K562 (cell line): ENCODE measurements around the gene MTF1. TPM values are rescaled to one million over a fixed set of nuclear protein-coding genes. Genes with fewer than 3 reads are reported as not detected.
A peak's percentile ranks its signal among the peaks of the same experiment; 100 is the strongest.

Experiments used
- CBFA2T2 ChIP-seq: fragments of 450-650 bp; conservative IDR thresholded peaks from 2 replicates; pipeline ENCODE4 v1.6.1; 2017; ENCODE audit warnings: mild to moderate bottlenecking
- JUND ChIP-seq, 2 experiments: IDR thresholded peaks; 2 replicates in 1 of 2; 3 replicates in 1 of 2; pipeline ENCODE4 v1.6.1; 2011; ENCODE audit warnings: borderline replicate concordance in 2 of 2, low read depth in 2 of 2, low read length in 2 of 2, improper control_type of control experiment in 1 of 2, missing biosample characterization in 1 of 2, missing genetic modification characterization in 1 of 2, missing genetic modification reagents in 1 of 2
- MCM7 ChIP-seq, 2 experiments: fragments of 450-650 bp; IDR thresholded peaks; 2 replicates each; pipeline ENCODE4 v1.6.1; 2016 to 2018
- MEF2D ChIP-seq: conservative IDR thresholded peaks from 2 replicates; pipeline ENCODE4 v1.6.1; 2016; ENCODE audit warnings: low read depth, missing genetic modification characterization, missing compliant biosample characterization
- MXI1 ChIP-seq: IDR thresholded peaks from 2 replicates; pipeline ENCODE4 v1.6.1; 2011; ENCODE audit warnings: low read depth, mild to moderate bottlenecking, improper control_type of control experiment, low read length
- PML ChIP-seq: IDR thresholded peaks from 2 replicates; pipeline ENCODE4 v1.6.1; 2012; ENCODE audit warnings: low read length, inconsistent platforms
- PTBP1 ChIP-seq: fragments of 200-400 bp; formaldehyde crosslinking; IDR thresholded peaks from 2 replicates; pipeline ENCODE4 v1.6.1; 2017; ENCODE audit warnings: low read depth, low read length
- STAT5B ChIP-seq: fragments of 250-450 bp; sonication (Bioruptor Pico); IDR thresholded peaks from 2 replicates; pipeline ENCODE4 v1.8.0; 2021; ENCODE audit warnings: mild to moderate bottlenecking, inconsistent platforms
- TAF9B ChIP-seq: fragments of 450-650 bp; IDR thresholded peaks from 2 replicates; pipeline ENCODE4 v1.6.1; 2018; ENCODE audit warnings: mild to moderate bottlenecking; ENCODE audit not compliant: partially characterized antibody
- ZNF584 ChIP-seq: fragments of 200-800 bp; sonication (Bioruptor generic); IDR thresholded peaks from 2 replicates; pipeline ENCODE4 v1.6.1; 2016; ENCODE audit warnings: low read depth, mild to moderate bottlenecking, missing genetic modification characterization, missing compliant biosample characterization
- ZNF79 ChIP-seq: fragments of 250-450 bp; sonication (Bioruptor Pico); IDR thresholded peaks from 2 replicates; pipeline ENCODE4 v1.4.0; 2020; ENCODE audit warnings: low read depth, mild to moderate bottlenecking, moderate library complexity
- polyA plus RNA-seq, 8 experiments: library from polyadenylated mRNA; depleted of rRNA in 4 of 8; stranded (reverse) in 5 of 8; unstranded in 3 of 8; fragments of >200 nt; fragmentation: Nextera tagmentation in 2 of 8; fragmentation: Illumina TruSeq in 1 of 8; extraction: Ambion mirVana in 2 of 8; extraction: Trizol in 1 of 8; gene quantifications; 2 replicates each; pipeline versions ENCODE4 v1.2.1 to v1.2.3, GENCODE V29; 2011 to 2014; ENCODE audit warnings: inconsistent platforms in 1 of 8, missing spikeins in 1 of 8
- total RNA-seq, 7 experiments: library from RNA; depleted of rRNA in 6 of 7; stranded (reverse); fragments of >200 nt in 6 of 7; fragmentation: Illumina TruSeq in 2 of 7; extraction: Trizol in 2 of 7; gene quantifications; 2 replicates each; pipeline versions ENCODE4 v1.2.1 to v1.2.3, GENCODE V29; 2011 to 2021; ENCODE audit warnings: low replicate concordance in 1 of 7
- TF ChIP-seq, protein P1 (sequence below): fragments of 450-650 bp; conservative IDR thresholded peaks from 2 replicates; pipeline ENCODE4 v1.6.1; 2016; ENCODE audit warnings: missing genetic modification characterization, low read depth, mild to moderate bottlenecking, control low read depth, missing compliant biosample characterization
- TF ChIP-seq, protein P2 (sequence below): fragments of 450-650 bp; formaldehyde crosslinking; IDR thresholded peaks from 2 replicates; pipeline ENCODE4 v1.4.0; 2022; ENCODE audit warnings: missing genetic modification characterization
- TF ChIP-seq, protein P3 (sequence below): sonication (generic); formaldehyde crosslinking; IDR thresholded peaks from 2 replicates; pipeline ENCODE4 v1.8.0; 2023; ENCODE audit warnings: missing genetic modification reagents, mild to moderate bottlenecking, borderline replicate concordance
- TF ChIP-seq, protein P4 (sequence below): fragments of 450-650 bp; formaldehyde crosslinking; IDR thresholded peaks from 2 replicates; pipeline ENCODE4 v1.4.0; 2020; ENCODE audit warnings: mild to moderate bottlenecking
- TF ChIP-seq, protein P5 (sequence below): fragments of 200-800 bp; sonication (Bioruptor generic); IDR thresholded peaks from 2 replicates; pipeline ENCODE4 v1.6.1; 2017; ENCODE audit warnings: missing genetic modification characterization, missing compliant biosample characterization

MTF1 gene
- total and polyA plus RNA-seq, 9 of the 15 experiments (the other 6 are each of a cell fraction or from before 2014, with no cell fraction given), result 1.1 to 12.2 (median 4.3) TPM

DNA sequence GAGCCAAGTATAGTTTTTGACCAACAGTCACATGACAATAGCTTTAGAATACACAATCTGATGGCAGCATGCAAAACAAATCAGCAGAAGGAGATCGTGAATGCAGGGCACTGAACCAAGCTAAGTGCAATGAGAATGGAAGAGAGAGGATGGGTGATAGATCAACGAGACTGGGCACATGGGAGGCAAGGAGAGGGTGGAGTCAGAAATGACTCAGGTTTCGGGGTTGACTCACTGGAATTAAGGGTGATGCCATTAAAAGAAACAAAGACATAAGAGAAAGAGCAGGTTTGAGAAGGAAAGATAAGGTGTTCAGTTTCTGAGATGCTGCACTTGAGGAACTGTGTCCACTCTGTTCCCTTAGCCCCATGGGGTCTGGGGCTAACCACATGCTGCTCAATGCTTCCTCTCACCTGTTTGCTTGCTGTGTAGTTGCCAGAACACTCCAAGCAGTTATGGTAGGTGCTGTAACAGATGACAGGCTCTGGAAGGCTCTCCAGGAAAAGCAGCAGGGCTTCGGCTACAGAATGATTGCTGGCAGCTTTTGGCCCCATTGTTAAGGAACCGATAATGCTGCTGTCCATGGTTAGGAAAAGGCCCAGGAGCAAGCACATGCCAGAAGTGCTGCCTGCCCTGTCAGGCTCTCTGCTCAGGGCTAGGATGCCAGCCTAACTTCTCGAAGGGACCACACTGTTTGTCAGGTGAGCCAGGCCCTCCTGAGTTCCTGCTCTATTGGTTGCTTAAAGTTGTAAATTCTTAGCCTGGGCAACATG is 6.1 kb upstream of the MTF1 start (continued):
- TF ChIP-seq, protein P1, sequence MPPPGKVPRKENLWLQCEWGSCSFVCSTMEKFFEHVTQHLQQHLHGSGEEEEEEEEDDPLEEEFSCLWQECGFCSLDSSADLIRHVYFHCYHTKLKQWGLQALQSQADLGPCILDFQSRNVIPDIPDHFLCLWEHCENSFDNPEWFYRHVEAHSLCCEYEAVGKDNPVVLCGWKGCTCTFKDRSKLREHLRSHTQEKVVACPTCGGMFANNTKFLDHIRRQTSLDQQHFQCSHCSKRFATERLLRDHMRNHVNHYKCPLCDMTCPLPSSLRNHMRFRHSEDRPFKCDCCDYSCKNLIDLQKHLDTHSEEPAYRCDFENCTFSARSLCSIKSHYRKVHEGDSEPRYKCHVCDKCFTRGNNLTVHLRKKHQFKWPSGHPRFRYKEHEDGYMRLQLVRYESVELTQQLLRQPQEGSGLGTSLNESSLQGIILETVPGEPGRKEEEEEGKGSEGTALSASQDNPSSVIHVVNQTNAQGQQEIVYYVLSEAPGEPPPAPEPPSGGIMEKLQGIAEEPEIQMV (tag), result no peak
- TF ChIP-seq MCM7 (IDR thresholded peaks at IDR 0.05), result no peak
- TF ChIP-seq ZNF79 (CRISPR knock-in tag), result no peak
- TF ChIP-seq, protein P2, sequence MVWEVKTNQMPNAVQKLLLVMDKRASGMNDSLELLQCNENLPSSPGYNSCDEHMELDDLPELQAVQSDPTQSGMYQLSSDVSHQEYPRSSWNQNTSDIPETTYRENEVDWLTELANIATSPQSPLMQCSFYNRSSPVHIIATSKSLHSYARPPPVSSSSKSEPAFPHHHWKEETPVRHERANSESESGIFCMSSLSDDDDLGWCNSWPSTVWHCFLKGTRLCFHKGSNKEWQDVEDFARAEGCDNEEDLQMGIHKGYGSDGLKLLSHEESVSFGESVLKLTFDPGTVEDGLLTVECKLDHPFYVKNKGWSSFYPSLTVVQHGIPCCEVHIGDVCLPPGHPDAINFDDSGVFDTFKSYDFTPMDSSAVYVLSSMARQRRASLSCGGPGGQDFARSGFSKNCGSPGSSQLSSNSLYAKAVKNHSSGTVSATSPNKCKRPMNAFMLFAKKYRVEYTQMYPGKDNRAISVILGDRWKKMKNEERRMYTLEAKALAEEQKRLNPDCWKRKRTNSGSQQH (CRISPR knock-in tag), result no peak
- TF ChIP-seq PML, result no peak
- TF ChIP-seq, protein P3, sequence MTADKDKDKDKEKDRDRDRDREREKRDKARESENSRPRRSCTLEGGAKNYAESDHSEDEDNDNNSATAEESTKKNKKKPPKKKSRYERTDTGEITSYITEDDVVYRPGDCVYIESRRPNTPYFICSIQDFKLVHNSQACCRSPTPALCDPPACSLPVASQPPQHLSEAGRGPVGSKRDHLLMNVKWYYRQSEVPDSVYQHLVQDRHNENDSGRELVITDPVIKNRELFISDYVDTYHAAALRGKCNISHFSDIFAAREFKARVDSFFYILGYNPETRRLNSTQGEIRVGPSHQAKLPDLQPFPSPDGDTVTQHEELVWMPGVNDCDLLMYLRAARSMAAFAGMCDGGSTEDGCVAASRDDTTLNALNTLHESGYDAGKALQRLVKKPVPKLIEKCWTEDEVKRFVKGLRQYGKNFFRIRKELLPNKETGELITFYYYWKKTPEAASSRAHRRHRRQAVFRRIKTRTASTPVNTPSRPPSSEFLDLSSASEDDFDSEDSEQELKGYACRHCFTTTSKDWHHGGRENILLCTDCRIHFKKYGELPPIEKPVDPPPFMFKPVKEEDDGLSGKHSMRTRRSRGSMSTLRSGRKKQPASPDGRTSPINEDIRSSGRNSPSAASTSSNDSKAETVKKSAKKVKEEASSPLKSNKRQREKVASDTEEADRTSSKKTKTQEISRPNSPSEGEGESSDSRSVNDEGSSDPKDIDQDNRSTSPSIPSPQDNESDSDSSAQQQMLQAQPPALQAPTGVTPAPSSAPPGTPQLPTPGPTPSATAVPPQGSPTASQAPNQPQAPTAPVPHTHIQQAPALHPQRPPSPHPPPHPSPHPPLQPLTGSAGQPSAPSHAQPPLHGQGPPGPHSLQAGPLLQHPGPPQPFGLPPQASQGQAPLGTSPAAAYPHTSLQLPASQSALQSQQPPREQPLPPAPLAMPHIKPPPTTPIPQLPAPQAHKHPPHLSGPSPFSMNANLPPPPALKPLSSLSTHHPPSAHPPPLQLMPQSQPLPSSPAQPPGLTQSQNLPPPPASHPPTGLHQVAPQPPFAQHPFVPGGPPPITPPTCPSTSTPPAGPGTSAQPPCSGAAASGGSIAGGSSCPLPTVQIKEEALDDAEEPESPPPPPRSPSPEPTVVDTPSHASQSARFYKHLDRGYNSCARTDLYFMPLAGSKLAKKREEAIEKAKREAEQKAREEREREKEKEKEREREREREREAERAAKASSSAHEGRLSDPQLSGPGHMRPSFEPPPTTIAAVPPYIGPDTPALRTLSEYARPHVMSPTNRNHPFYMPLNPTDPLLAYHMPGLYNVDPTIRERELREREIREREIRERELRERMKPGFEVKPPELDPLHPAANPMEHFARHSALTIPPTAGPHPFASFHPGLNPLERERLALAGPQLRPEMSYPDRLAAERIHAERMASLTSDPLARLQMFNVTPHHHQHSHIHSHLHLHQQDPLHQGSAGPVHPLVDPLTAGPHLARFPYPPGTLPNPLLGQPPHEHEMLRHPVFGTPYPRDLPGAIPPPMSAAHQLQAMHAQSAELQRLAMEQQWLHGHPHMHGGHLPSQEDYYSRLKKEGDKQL (CRISPR knock-in tag), result no peak
- no peak for TF ChIP-seq STAT5B (CRISPR knock-in tag)
- no peak for TF ChIP-seq MEF2D
- TF ChIP-seq, protein P4, sequence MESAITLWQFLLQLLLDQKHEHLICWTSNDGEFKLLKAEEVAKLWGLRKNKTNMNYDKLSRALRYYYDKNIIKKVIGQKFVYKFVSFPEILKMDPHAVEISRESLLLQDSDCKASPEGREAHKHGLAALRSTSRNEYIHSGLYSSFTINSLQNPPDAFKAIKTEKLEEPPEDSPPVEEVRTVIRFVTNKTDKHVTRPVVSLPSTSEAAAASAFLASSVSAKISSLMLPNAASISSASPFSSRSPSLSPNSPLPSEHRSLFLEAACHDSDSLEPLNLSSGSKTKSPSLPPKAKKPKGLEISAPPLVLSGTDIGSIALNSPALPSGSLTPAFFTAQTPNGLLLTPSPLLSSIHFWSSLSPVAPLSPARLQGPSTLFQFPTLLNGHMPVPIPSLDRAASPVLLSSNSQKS, result no peak
- peak; percentile 72; the same call in 1 of the 2 replicates for TF ChIP-seq JUND (IDR thresholded peaks at IDR 0.05; ENCODE audit: borderline replicate concordance, low read depth, low read length)
- no peak for TF ChIP-seq JUND (tag; IDR thresholded peaks at IDR 0.05; ENCODE audit: borderline replicate concordance, low read depth, low read length)
- TF ChIP-seq CBFA2T2, result 0 out of 2 replicates have a peak, but pooled peaks have one; percentile 3
- TF ChIP-seq, protein P5, sequence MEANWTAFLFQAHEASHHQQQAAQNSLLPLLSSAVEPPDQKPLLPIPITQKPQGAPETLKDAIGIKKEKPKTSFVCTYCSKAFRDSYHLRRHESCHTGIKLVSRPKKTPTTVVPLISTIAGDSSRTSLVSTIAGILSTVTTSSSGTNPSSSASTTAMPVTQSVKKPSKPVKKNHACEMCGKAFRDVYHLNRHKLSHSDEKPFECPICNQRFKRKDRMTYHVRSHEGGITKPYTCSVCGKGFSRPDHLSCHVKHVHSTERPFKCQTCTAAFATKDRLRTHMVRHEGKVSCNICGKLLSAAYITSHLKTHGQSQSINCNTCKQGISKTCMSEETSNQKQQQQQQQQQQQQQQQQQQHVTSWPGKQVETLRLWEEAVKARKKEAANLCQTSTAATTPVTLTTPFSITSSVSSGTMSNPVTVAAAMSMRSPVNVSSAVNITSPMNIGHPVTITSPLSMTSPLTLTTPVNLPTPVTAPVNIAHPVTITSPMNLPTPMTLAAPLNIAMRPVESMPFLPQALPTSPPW (CRISPR knock-in tag), result no peak
- TF ChIP-seq MXI1, result no peak
- no peak for TF ChIP-seq TAF9B
- TF ChIP-seq PTBP1, result no peak
- TF ChIP-seq ZNF584 (CRISPR knock-in tag), result peak; percentile 87
